HG03460 (cell line): Measurements from ENCODE around the gene SH3YL1.

Source experiments
- ATAC-seq: cut with Tn5 transposase; IDR thresholded peaks from one replicate; pipeline ENCODE4 v1.9.1; 2021; ENCODE audit not compliant: unreplicated experiment

SH3YL1 gene, protein sequence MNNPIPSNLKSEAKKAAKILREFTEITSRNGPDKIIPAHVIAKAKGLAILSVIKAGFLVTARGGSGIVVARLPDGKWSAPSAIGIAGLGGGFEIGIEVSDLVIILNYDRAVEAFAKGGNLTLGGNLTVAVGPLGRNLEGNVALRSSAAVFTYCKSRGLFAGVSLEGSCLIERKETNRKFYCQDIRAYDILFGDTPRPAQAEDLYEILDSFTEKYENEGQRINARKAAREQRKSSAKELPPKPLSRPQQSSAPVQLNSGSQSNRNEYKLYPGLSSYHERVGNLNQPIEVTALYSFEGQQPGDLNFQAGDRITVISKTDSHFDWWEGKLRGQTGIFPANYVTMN

DNA sequence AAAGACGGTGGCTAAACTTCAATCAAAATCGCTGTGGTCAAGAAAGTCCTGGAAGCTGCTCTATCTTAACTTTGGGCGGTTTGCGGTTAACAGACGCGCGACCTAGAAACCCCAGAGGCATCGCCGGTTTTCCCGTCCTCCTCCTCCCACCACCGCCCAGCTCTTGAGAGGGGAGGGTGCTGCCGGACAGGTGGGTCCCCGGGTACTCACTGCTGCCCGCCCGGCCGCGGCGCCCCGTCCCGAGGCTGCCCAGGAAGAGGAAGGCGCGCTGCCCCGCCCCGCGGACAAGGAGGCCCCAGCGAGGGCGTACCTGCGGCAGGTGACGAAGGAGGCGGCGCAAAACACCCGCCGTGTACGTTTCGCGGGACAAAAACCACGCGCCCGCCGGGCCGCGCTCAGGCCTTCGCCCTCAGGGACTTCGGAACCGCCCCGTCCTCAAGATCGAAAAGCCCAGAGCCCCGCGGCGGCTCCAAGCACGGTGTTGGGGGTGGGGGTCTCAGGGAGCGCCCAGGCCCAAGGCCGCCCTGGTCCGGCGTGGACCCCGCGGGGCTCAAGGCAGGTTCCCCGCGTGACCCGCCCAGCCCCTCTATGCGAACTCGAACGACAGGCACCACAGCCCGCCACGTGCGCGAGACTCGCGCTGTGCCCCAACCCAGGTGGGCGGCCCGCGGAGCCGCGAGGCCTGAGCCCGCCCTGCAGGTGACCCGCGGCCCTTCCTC lies at the start of gene SH3YL1:
Gene SH3YL1 (minus strand): TSS at position 259 of the 719 bp plus-strand sequence. CDS start 48 bp downstream, at position 211.
- ATAC-seq, result peak; percentile 29

DNA sequence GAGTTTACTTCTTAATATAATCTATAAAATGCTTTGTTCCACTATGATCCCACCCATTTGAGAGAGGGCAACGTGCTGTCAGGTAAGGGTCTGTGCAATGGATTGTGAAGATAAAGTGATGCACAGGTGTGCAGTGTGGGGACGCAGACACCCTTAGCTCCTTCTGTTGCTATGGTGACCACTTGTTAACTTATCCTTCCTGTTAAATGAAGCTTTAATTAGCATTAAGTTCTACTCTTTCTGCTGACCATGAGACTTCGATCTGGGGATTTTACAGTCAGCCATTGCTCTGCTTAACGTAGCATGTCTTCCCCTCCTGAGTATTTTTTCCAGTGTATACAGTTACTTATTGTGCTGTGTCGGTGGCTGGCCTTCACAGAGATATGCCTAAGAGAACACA lies 47.2 kb upstream of the SH3YL1 start:
- no peak for ATAC-seq

DNA sequence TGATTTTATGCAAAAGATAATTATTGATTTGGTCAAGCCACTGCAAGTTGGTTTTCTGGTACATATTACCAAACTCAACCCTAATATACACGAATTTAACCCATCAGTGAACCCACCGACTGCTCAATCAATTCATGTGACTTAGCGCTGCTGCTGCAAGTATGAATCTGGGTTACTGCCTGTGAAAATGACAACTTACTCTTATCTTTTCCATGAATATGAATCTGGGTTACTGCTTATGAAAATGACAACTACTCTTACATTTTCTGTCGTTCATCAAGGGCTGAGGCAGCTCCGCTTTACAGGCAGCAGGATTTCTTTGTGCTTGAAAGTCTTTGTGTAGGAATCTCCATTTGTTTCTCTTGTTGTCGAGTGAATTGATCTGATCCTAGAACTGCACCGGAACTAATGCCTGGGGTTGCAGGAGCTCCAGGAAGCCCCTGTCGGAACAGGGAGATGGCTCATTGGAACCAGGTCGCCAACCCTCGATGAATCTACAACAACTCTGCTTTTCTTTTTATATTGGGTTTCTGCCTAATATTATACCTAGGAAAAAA lies 46.2 kb upstream of the SH3YL1 start:
- no peak for ATAC-seq

DNA sequence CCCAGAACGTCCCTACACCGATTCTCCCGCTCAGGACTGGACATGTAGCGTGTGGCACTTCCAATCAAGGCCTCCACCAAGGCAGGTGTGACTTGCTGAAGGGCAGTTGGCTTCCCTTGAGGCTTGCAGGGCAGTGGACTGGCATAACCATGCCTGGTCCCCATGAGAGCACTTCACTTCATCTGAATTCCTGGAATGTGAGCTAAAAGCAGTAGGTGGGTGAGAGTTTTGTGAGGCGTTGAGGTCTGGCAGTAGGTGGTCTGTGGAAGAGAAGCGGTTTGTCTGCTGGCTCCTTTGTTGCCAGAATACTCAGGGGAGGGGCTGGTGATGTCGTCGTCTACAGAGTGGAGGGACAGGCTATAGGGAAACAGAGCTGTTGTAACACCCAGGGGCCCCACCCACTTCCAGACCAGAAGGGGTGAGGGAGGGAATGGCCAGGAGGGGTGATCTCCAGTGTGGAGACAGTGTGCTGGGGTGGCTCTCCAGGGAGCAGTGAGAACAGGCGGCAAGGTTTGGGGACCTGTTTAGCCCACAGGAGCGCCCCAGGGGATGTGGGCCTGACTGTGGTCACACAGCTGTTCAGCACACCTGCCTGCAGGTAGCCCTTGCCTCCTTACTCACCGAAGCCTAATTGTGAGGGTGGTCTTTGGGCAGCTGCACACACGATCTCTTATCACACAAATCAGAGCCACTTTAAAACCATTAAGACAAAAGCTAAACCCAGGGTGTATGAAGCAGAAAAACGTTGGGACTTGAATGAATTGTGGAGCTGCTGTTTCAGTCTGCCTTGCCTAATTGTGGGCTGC lies 45.5 kb upstream of the SH3YL1 start:
- ATAC-seq, result no peak

DNA sequence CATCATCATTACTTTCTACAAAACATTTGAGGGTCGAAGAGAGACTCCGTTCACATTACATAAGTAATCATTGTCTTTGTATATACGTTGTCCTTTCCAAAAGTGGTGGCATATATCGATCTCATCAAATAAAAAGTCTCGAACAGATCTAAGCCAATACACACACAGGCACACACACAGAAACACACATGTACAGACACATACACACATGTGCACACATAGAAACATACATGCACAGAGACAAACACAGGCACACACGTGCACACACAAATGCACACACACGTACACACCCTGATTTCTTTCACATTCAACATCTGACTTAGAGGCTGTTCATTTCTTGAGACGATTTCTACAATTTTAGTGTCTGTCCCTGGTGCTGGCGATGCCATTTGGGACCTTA lies 41.5 kb upstream of the SH3YL1 start:
- no peak for ATAC-seq

DNA sequence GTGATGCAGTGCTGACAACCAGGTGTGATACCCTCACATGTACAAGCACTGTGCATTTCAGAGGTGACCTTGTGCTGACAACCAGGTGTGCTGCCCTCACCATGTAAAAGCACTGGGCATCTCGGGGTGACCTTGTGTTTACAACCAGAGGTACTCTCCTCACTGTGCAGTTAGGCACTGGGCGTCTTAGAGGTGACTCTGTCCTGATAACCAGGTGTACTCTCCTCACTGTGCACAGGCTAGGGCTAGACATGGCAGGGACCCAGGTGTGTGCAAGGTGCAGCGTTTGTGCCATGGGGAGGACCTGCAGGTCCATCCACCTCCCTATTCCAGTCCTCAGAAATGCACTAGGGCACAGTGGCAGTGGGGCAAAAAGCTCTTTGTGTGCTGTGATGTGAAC lies 32.5 kb upstream of the SH3YL1 start:
- ATAC-seq, result no peak

DNA sequence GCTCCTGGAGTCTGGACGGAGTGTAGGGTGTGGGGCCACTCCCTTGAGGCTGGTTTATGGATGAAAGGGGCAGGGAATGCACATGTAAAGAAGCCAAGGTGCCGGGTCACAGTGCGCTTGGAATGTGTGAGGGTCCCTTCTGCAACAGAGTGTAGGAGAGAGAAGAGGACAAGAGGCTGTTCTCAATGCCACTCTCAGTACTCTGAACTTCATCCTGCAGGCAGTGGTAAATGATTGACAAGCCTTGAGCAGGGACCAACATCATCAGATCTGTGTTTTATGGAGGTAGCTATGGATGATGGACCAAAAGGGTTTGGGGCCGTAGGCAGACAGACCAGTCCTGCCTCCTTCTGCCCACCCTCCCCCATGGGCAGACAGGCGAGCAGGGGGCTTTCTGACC lies 31.3 kb upstream of the SH3YL1 start:
- no peak for ATAC-seq

DNA sequence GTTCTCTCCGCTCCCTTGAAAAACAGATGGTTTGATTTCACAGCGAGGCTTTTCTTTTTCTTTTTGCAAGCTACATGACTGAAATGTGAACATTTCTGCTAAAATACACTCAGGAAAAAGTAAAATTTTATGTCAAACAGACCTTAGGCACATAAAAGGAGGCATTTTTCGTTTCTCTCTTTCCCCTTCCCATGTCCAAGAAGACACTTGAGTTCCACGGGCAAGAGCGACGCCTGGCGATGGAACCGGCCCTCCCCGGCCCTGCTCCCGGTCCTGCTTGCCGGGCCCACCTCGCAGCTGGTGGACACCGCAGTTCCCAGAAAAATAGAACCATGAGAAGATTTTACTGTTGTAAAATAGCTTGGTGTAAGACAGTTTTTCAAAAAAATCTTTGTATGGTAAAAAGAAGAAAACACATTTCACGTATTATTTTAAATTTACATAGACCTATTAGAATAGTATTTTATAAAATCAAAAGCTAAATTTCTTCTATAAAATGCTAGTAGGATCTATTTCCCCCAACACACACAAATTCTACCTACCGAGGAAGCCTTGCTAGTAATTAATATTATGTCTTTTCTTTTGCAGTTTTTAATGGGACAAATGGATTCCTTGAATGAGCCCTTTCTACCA lies 26.4 kb upstream of the SH3YL1 start:
- ATAC-seq, result no peak

DNA sequence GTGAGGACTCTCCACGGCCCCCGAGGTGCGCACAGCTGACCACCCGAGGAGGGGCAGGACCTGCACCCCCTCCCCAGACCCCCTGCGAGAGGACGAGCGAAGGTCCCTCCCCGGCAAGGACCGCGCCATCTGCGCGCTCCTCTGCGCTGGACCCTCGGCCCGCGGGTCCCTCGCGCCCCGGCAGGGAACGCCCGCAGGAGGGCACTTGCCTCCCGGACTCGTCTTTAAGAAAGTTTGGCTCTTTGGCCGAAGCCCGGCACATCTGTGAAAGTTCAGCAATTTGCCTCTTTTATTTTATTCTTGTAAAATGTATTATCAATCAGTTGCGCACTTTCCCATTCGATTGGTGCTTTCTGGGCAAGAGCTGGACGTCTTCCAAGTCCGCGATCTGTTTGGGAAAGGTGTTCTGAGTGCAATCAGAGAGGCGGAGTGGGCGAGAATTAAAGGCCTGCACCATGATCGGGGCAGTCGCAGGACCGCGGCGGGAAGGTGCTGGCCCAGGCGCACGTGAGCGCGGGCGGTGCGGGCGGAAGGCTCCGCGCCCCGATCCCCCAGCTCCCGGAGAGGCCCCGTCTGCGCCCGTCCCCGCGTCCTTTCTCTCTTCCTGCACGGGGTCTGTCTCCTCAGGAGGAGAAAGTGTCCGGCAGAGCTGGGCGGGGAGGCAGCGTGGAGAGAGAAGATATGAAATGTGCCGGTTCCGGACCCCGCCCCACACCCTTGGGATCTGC lies 25.7 kb upstream of the SH3YL1 start:
- ATAC-seq, result no peak

DNA sequence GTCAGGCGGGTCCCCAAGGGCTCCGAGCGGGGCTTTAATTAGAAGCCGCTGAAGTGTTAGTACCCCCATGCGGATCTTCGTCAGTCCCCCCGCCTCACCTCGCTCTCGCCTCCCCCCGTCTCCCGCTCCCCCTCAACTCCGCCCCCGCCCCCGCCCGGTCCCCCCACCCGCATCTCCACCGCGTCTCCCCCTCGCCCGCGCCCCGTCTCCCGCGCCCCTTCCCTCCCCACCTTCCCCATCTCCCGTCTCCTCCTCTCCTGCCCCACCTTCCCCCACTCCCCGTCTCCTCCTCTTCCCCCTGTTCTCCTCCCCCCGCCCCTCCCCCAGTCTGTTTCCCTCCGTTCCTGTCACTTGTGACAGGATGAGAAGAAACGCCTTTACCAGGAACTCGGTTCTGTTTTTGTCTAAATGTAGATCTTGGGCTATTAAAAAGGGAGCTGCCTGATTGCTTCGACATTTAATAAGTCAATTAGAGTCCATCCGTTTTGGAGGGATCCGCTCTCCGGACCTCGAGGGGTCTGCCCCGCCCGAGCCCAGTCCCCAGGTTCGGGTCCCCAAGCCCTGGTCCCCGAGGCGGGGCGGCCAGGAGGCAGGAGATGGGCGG lies 25.0 kb upstream of the SH3YL1 start:
- ATAC-seq, result no peak

DNA sequence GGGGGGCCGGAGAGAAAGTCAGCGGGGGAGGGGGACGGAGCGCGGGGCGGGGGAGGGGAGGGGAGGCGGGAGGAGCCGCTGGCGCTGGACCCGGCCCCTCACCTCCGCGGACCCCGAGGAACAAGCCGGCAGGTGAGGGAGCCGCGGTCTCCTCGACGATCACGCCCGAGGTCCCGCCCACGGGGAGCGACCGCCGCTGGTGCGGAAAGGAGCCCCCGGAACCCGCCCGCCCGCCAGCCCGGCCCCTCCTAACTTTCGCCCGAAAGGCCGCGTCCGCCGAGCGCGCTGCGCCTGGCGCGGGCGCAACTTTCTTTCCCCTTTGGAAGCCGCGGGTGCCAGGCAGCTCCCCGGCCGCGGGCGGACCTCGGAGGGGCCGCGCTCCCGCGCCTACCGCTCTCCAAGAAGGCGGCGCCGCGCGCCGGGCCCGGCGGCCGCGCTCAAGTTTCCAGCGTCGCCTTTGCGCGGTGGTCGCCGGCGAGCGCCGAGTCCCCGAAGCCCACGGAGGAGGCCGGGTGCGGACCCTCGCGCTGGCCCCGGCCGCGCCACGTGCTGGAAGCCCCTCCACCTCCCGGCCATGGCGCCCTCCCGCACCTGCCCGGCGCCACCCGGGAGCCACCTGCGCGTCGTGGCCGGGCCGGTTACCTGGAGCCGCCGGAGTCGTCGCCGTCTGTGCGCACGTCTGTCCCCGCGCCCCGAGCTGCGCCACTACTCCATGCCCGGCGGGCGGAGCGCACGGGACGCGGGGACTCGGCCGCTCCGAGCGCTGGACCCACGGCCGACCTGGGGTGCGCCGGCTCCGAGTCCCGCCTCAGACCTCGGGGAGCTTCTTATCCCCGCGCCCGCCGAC lies 24.3 kb upstream of the SH3YL1 start, which contains the start of gene ALKAL2:
Gene ALKAL2 (minus strand): TSS at position 181 of the 847 bp plus-strand sequence. CDS start 256 bp downstream, outside the sequence.
- no peak for ATAC-seq

DNA sequence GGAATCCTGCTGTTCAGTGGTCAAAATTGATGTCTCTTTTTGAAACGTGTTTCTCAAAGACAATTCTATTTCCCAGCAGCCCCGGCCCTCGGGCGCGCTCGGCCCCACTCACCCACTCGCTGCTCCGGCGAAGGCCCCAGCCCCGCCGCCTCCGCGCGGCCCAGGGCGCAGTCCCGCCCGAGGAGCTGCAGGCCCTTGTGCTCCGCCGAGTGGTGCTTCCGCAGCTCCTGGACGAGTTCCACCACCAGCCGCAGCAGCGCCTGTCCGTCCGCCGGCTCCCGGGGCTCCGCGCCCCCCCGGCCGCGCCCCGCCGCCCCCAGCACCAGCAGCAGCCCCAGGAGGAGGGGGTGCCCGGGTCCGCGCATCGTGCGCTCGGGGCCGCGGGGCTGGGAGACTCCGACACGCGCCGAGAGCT lies 23.6 kb upstream of the SH3YL1 start:
- no peak for ATAC-seq

DNA sequence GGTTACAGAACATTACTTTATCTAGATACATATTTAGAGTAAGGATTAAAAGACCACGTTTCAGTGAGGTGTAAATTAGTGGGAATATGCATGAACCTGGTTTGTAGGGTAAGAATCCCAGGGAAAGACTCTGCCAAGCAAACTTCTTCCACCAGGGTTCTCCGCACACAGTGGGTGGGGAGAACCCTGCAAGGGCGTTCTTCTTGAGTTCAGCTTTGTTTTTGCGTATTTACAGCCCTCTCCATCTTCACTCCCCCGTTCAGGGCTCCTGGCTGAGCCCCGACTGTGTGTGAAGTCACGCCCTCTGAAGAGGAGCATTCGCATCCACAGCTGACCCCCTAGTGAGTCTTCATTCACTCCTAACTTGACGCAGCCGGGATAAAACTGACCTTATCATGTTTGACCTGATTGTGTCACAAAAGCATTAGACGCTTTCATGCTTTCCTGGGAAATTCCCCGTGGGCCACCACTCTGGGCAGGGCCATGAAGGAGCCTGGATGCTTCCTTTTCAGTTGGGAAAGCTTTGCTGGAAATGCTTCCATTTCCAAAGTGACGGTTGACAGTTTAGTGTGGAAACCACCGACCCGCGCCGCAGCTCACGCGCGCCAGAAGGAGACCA lies 23.1 kb upstream of the SH3YL1 start:
- no peak for ATAC-seq

DNA sequence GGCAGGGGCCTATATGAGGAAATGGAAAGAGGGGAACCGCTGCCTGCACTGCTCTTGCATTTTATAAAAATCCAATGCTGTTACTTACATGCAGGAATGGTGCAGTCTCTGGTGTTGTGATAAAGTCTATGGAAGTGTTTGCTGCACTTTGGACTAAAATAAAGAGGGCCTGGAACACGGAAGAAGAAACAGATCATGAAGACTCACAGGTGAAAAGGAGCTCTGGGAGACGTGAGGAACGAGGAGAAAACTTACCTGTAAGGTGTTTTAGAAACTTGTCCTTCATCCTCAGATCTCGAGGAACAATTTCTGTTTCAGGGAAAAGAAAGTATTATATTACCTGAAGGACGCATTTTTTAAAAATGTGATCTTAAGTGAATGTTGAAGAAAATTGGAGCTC lies 22.2 kb upstream of the SH3YL1 start:
- no peak for ATAC-seq

DNA sequence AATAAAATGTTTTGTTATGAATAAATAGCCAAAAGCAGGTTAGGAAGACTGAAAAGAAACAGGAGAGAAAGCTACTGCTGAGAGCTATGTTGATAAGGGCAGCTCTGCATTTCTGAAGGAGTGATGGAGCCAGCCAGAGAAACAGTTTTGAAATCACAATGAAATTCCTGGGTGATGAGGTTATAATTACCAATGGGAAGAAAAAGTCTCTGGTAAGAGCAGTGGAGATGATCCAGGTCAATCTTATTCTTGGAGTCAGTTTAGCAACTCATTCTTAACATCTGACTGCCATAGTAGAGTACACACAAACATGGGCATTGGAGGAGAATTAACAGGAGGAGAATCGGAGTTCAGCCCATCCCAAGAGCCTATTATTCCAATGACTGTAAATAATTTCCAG lies 21.7 kb upstream of the SH3YL1 start:
- ATAC-seq, result no peak

DNA sequence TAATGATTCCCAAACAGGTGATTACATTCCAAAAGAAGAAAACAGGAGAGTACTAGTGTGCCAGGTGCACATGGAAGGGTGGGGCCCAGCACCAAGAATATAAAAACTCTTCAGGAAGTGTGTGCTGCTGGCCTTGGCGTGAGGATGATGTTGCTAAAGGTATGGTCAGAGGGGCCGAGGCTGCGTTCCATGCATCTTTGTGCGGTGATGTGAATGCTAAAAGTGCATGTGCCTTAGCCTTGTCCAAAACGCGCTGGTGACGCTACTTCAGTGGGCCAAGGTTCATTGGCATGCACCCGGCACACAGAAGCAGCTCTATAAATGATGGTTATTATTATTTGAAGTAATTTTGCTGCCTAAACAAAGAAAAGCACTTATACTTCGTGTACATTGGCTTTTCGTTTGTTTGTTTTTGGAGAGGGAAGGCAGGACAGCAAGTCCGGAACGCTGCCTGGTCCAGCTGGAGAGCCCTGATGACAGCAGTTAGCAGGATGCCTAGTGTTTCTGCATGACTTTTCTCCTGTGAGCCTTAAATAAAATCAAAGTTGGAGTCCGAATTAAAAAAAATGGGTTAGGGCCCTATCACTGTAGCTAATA lies 21.2 kb upstream of the SH3YL1 start:
- no peak for ATAC-seq

DNA sequence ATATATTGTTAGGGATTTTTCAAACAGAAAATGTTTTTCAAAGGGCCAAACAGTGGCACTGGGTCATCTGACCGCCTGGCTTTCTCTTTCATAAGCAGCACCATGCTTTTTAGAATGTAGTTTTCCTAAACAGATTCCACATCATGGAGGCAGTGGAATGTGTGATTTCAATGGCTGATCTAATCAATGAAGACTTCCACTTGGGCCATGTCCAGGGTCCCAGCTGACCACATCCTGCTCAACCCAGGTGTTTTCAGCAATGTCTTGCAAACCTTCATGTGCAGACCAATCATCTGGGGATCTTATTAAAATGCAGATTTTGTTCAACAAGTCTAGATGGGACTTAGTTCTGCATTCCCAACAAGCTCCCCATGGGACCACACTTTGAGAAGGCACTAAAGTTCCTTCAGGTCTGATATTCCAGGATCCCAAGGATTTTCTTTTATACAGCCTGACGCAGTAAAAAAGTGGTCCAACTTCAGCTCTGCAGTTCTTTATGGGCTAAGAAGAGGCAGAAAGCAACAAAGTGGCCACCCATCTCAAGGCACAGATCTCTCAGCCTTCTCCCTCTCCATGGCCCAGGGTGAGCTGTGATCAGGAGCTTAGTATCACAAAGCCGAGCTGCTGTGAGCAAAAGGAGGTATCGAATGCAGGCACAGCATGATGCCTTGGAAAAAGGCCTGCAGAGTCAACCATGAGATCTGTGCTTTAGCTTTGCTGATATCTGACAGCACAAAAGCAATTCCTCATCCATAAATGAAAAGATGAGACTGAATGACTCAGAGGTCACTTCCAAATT lies 20.4 kb upstream of the SH3YL1 start:
- ATAC-seq, result no peak
